Hepatocyte (in vitro differentiated cells): ENCODE measurements around the gene CDC42BPB. TPM values are rescaled to one million over a fixed set of nuclear protein-coding genes. Genes with fewer than 3 reads are reported as not detected.

Experiments
- DNase-seq: peaks from one replicate; pipeline ENCODE4 v3.0.0-alpha.2; 2016; ENCODE audit warnings: low spot score
- H2AFZ ChIP-seq: fragments of 200-600 bp; sonication (generic); 2 replicates; pipeline ENCODE4 v1.6.0; 2016; ENCODE audit warnings: antibody characterized with exemption, mild to moderate bottlenecking
- H3K27ac ChIP-seq: fragments of 200-600 bp; sonication (generic); 2 replicates; pipeline ENCODE4 v1.5.1; 2016; ENCODE audit warnings: mild to moderate bottlenecking
- H3K27me3 ChIP-seq: fragments of 200-600 bp; sonication (generic); 2 replicates; pipeline ENCODE4 v1.6.1; 2016
- H3K36me3 ChIP-seq: fragments of 200-600 bp; sonication (generic); replicated peaks from 2 replicates; pipeline ENCODE4 v1.5.1; 2016; ENCODE audit warnings: low read depth; ENCODE audit not compliant: insufficient read depth
- H3K4me1 ChIP-seq: fragments of 200-600 bp; sonication (generic); 2 replicates; pipeline ENCODE4 v1.5.1; 2016; ENCODE audit warnings: mild to moderate bottlenecking, moderate library complexity; ENCODE audit not compliant: insufficient read depth
- H3K4me2 ChIP-seq: fragments of 200-600 bp; sonication (generic); 2 replicates; pipeline ENCODE4 v1.6.0; 2016
- H3K4me3 ChIP-seq: fragments of 200-600 bp; sonication (generic); 2 replicates; pipeline ENCODE4 v1.5.1; 2016; ENCODE audit warnings: mild to moderate bottlenecking
- H3K79me2 ChIP-seq: fragments of 200-600 bp; sonication (generic); 2 replicates; pipeline ENCODE4 v1.6.0; 2017; ENCODE audit warnings: mild to moderate bottlenecking
- H3K9me2 ChIP-seq: fragments of 200-600 bp; sonication (generic); replicated peaks from 2 replicates; pipeline ENCODE4 v1.6.0; 2017; ENCODE audit warnings: mild to moderate bottlenecking; ENCODE audit not compliant: insufficient read depth
- H3K9me3 ChIP-seq: fragments of 200-600 bp; sonication (generic); 2 replicates; pipeline ENCODE4 v1.5.1; 2016; ENCODE audit warnings: low read depth, mild to moderate bottlenecking
- H4K20me1 ChIP-seq: fragments of 200-600 bp; sonication (generic); 2 replicates; pipeline ENCODE4 v1.6.0; 2016; ENCODE audit warnings: mild to moderate bottlenecking; ENCODE audit not compliant: insufficient read depth, poor library complexity, severe bottlenecking
- EZH2 ChIP-seq: fragments of 200-600 bp; sonication (generic); IDR thresholded peaks from 2 replicates; pipeline ENCODE4 v1.6.1; 2016; ENCODE audit warnings: antibody characterized with exemption, mild to moderate bottlenecking, borderline replicate concordance
- EZH2phosphoT487 ChIP-seq: fragments of 200-600 bp; sonication (generic); IDR thresholded peaks from one replicate; pipeline ENCODE4 v1.6.1; 2018; ENCODE audit warnings: antibody characterized with exemption, mild to moderate bottlenecking, low read depth, moderate library complexity; ENCODE audit not compliant: unreplicated experiment, severe bottlenecking
- WGBS: methylation state at CpG from one replicate; pipeline ENCODE4 v1.1.6; 2016; ENCODE audit warnings: low lambda C conversion rate; ENCODE audit errors: missing lambda C conversion rate; 5-methylcytosine and 5-hydroxymethylcytosine counted together
- polyA plus RNA-seq: library from polyadenylated mRNA; unstranded; fragments of >200 nt; fragmentation: Nextera tagmentation; extraction: Ambion mirVana; gene quantifications from 2 replicates; pipeline ENCODE4 v1.2.1, GENCODE V29; 2016
- total RNA-seq: library from RNA; depleted of rRNA; stranded (reverse); fragments of >200 nt; gene quantifications from 2 replicates; pipeline ENCODE4 v1.2.3, GENCODE V29; 2014
- TF ChIP-seq, protein P1 (sequence below): fragments of 200-600 bp; sonication (generic); IDR thresholded peaks from 2 replicates; pipeline ENCODE4 v1.5.1; 2016; ENCODE audit warnings: antibody characterized with exemption, mild to moderate bottlenecking; ENCODE audit not compliant: poor library complexity

The CDC42BPB gene
- total and polyA plus RNA-seq, 2 experiments from 2014 or later = 10.2 to 60.6 TPM

DNA sequence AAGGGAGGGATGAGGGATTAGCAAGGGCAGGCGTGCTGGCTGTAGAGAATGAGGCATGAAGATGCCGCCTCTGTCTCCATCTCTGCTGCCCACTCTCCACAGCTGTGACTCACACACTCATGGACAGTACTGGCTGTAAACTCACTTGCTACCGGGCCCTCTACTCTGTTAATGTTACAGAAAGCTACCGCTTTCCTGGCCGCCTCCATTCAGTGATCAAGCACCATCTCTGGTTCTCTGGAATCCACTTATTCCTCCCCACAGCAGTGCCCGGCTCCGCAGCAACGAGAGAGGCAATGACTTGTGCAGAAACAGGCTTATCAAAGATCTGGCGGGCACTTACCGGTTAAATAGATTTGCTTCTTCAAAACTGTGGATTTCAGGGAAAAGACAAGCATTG is 100.1 kb downstream of the CDC42BPB start:
- Histone ChIP-seq H3K4me1 (no peaks in the 10 kb centered on the region), H2AFZ (no peak overlapping the region), H3K4me3 (no peak overlapping the region), H3K9me3 (no peaks in the 10 kb centered on the region), H3K27ac (no peak overlapping the region), H3K4me2 (no peak overlapping the region), H3K79me2 (no peaks in the 10 kb centered on the region), H3K27me3 (no peaks in the 10 kb centered on the region), H3K9me2 (no peaks in the 10 kb centered on the region), H4K20me1 (no peaks in the 10 kb centered on the region), H3K36me3 (no peaks in the 10 kb centered on the region)
- no peak for TF ChIP-seq EZH2
- TF ChIP-seq, protein P1, sequence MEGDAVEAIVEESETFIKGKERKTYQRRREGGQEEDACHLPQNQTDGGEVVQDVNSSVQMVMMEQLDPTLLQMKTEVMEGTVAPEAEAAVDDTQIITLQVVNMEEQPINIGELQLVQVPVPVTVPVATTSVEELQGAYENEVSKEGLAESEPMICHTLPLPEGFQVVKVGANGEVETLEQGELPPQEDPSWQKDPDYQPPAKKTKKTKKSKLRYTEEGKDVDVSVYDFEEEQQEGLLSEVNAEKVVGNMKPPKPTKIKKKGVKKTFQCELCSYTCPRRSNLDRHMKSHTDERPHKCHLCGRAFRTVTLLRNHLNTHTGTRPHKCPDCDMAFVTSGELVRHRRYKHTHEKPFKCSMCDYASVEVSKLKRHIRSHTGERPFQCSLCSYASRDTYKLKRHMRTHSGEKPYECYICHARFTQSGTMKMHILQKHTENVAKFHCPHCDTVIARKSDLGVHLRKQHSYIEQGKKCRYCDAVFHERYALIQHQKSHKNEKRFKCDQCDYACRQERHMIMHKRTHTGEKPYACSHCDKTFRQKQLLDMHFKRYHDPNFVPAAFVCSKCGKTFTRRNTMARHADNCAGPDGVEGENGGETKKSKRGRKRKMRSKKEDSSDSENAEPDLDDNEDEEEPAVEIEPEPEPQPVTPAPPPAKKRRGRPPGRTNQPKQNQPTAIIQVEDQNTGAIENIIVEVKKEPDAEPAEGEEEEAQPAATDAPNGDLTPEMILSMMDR = no peak
- WGBS = 95% methylated on average over 10 of the region's 10 CpGs
- DNase-seq = no peak

DNA sequence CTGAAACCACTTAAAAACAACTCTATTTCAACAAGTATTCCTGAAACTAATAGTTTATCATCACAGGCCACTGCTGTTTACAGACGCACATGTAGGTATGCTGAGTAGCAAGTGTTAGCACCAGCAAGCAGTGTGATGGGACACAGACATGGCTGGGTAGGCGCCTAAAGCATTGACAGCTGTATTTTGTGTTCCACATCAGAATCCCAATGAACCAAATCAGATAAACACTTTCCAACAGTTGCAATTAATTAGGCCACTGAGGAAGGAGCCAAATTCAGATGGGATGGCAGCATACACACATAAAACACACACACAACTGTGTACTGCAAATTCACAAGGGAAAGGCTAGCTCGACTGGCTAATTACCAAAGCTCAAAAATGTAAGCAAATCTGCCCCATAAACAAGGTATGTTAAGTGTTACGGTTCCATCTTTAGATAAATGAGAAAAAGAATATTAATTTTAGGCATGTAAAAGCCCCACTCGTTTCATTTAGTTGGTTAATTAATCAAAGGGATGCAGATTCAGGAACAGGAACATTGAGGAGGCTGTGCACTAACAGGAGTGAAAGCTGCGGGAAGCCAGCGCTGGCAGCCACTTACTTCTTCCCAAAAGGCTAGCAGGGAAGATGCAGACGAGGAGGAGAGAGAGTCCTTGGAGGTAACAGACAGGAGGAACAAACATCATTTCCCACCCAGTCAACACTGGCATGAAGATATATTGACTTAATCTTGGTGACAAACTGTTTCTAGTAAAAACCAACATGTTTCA is 101.5 kb downstream of the CDC42BPB start:
- H3K36me3 ChIP-seq = no peaks in the 10 kb centered on the region
- no peaks in the 10 kb centered on the region for H3K9me3 ChIP-seq
- WGBS = 80% methylated on average over 8 of the region's 8 CpGs
- no peaks in the 10 kb centered on the region for H4K20me1 ChIP-seq
- no peaks in the 10 kb centered on the region for H3K79me2 ChIP-seq
- TF ChIP-seq EZH2phosphoT487 = no peak
- TF ChIP-seq, protein P1 = no peak
- TF ChIP-seq EZH2 = no peak
- no peak overlapping the region for H3K4me2 ChIP-seq
- H2AFZ ChIP-seq = no peak overlapping the region
- no peak for DNase-seq
- H3K4me3 ChIP-seq = no peak overlapping the region
- no peaks in the 10 kb centered on the region for H3K27me3 ChIP-seq
- H3K4me1 ChIP-seq = no peaks in the 10 kb centered on the region
- H3K9me2 ChIP-seq = no peaks in the 10 kb centered on the region
- no peak overlapping the region for H3K27ac ChIP-seq

DNA sequence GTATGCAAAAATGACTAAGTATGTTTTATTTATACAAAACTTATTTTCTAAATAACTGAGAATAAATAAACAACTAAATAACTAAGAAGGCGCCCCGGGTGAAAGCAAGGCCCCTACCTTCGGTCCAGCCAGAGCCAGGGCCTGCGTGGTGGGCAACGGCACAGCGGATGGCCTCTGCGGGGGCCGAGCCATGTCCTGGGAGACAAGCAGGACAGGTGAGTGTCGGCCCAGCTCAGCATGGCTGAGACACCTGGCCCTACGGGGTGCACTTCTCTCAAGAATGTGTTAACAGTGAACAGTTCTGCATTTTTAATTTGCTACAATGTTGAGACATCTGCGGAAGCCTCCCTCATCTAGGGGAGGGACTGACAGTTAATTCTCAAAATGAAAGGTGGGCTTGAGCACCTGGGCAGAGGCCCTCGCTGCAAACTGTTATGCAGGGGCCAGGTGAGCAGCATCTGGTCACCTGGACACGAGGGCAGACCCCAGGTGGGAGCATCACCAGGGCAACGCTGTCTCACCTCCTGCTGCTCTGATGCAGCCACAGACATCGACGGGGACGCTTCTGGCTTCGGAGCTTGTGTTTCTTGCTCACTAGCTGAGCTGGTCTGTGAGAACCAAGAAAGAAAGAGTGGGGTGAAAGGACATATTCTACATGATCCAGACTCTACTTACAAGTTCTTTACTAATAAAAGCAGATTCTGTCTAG is 103.1 kb downstream of the CDC42BPB start:
- H3K9me3 ChIP-seq = no peaks in the 10 kb centered on the region
- H3K4me3 ChIP-seq = no peak overlapping the region
- no peak overlapping the region for H3K4me2 ChIP-seq
- no peak for DNase-seq
- H4K20me1 ChIP-seq = no peaks in the 10 kb centered on the region
- no peaks in the 10 kb centered on the region for H3K27me3 ChIP-seq
- no peak overlapping the region for H3K27ac ChIP-seq
- H2AFZ ChIP-seq = no peak overlapping the region
- TF ChIP-seq EZH2phosphoT487 = no peak
- TF ChIP-seq EZH2 = no peak
- TF ChIP-seq, protein P1 = no peak
- H3K36me3 ChIP-seq = no peaks in the 10 kb centered on the region
- H3K79me2 ChIP-seq = no peaks in the 10 kb centered on the region
- 93% methylated on average over 18 of the region's 18 CpGs for WGBS
- H3K9me2 ChIP-seq = no peaks in the 10 kb centered on the region
- no peaks in the 10 kb centered on the region for H3K4me1 ChIP-seq
